Sciatic nerve (tissue), 2 donors: ENCODE measurements around the gene LPP. TPM values are rescaled to one million over a fixed set of nuclear protein-coding genes. Genes with fewer than 3 reads are reported as not detected.

Experiments
- ATAC-seq: fragments of 200-7000 bp; cut with Tn5 transposase; one replicate; pipeline ENCODE4 v1.9.1; 2020; ENCODE audit warnings: mild to moderate bottlenecking, moderate library complexity
- DNase-seq: peaks from one replicate; pipeline ENCODE4 v3.0.0-alpha.2; 2020; ENCODE audit warnings: low spot score
- intact Hi-C: fragments of 100-400 bp; cut with DNase I; formaldehyde crosslinking; loops from one replicate; pipeline ENCODE4 v1.14.2; 2022
- total RNA-seq: library from RNA; stranded (reverse); fragmentation: NEBNext Ultra II Directional; extraction: Animal tissue kit (Norgen Biotek cat#: 25700); gene quantifications from one replicate; pipeline ENCODE4 v1.2.1, GENCODE V29; 2021
- donor health status: DM: no; HTN: no; CAD: no.
- donor health status: DM: no; HTN: no; CAD: no.

The LPP gene
- total RNA-seq, 1 donor from 2014 or later, result 231 TPM

- intact Hi-C loops, result no loop called here
Measured at GRCh38 chr3:188854772-188855149, 700.8 kb downstream of the LPP start.

GRCh38 chr3:188855675-188856074 lies 701.7 kb downstream of the LPP start:
- intact Hi-C loops, result no loop called here
- no peak for DNase-seq
- ATAC-seq, result no peak

More at GRCh38 chr3:188854772-188855149, 700.8 kb downstream of the LPP start:
- peak; percentile 41 for ATAC-seq
- DNase-seq, result no peak

DNA sequence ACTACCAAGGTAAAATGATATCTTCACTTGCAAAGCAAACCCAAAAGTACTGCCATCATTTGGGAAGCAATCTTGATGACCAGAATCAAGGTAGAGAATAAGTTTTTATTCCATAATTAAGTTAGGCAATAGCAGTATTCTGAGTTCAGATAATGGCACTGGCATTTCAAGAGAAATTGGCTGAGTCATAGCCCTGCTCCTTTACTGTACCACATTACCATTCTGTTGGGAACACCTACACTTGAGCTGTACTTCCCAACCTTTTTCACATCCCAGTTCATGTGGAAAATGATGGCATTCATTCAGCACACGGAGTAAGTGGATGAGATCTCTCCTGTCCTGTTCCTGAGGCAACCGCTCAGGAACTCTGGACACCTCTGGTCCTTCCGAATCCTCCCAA lies 706.2 kb downstream of the LPP start:
- no peak for ATAC-seq
- intact Hi-C loops, result no loop called here
- no peak for DNase-seq

DNA sequence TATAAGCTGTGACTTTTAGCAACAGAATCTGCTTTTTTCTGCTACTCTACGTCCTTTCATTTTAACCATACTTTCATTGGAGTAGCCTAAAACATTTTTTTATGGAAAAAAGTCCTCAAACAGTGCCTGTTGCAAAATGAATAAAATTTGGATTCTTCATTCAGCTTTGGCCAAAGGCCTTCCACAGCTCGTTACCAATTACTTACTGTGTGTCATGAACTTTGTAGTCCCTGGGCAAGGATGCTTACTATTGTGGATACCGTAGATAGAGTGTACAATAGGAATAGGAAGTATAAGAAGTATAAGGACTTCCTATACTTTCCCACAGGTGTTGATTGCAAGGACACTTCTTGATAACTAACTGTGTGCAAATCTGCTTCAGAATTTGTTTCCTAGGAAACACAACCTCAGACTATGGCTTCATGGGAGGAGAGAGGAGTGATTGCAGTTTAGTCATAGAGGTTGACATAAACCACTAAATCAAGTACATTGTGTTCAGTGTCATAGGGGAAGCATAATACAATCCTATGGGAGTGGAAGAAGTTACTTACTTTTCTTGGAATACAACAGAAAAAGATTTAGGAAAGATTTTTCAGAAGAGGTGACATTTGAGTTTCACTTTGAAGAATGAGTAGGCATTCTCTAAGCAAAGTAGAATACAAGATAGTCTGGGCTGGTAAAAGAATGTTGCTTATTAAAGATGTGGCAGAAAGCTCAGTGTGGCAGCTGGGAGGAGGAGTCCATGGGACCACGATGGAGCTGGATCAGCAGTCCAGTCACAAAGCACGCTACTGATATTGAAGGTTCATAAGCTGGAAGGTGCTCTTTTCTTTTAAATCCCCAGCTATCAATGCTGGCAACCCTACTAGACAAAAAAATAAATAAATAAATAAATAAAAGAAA lies 708.1 kb downstream of the LPP start:
- ATAC-seq (peak; percentile 57), DNase-seq (no peak)
- intact Hi-C loops, result no loop called here

DNA sequence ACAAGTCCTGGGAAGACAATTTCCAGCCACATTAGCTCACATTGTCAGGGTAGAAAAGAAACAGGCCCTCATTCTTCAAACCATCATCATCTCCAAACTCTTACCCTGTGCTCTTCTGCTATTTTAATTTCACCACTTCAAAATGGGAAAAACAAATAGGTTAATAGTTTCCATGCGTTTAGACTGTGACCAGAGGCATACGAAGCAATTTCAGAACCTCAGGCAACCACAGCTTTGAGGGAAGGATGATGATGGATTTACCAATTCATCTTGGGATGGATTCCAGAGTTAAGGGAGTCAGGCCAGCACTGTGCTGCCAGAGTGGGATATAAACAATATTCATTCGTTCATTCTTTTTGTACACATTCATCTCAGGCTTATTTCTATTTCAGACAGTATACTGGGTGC lies 710.0 kb downstream of the LPP start:
- intact Hi-C loops, result no loop called here
- ATAC-seq (peak; percentile 44), DNase-seq (no peak)

- ATAC-seq (no peak), DNase-seq (no peak)
- intact Hi-C loops, result no loop called here
Measured at GRCh38 chr3:188867691-188868265, 713.8 kb downstream of the LPP start.

- intact Hi-C loops, result no loop called here
- ATAC-seq, result no peak
- no peak for DNase-seq
Measured at GRCh38 chr3:188868803-188869202, 714.8 kb downstream of the LPP start.

DNA sequence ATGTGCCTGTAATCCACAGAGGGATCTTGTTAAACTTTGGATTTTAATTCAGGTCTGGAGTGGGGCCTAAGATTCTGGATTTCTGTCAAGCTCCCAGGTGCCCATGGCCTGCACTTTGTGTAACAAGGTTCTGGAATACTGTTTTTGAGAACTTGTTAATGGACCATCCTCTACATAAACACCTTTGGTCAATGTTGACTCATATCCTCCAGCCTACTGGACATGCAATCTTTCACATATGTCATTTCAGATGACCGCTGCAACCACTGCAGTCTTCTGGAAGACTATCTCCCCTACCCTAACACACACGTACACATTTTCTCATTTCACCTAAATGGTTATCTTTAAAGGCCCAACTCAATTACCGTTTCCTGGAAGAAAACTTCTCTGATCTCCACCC lies 715.7 kb downstream of the LPP start:
- ATAC-seq (no peak), DNase-seq (no peak)
- intact Hi-C loops, result no loop called here

DNA sequence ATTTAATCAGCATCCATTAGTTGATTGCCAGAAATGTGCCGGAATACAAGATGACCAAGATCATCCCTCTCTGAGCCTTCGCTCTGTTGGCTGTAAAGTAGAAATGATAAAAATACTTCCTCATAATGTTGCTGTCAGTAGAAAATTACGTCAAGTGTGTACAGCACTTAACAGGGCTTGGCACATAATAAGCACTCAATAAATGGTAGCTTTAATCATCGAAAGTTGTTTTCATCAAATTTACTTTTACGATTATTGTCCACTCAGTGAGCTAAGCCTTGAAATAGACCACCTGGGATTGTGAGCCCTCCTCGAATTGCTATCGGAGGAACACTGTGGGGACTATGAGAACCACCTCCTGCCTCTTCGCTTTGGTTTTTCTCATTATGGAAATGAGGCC lies 716.5 kb downstream of the LPP start:
- no peak for DNase-seq
- intact Hi-C loops, result no loop called here
- no peak for ATAC-seq

GRCh38 chr3:188874576-188874975 lies 720.6 kb downstream of the LPP start:
- intact Hi-C loops, result no loop called here
- ATAC-seq (no peak), DNase-seq (no peak)

GRCh38 chr3:188875413-188875812 lies 721.5 kb downstream of the LPP start:
- DNase-seq (no peak), ATAC-seq (no peak)
- intact Hi-C loops, result no loop called here

- ATAC-seq (no peak), DNase-seq (no peak)
- intact Hi-C loops, result no loop called here
Measured at GRCh38 chr3:188876370-188876769, 722.4 kb downstream of the LPP start.

DNA sequence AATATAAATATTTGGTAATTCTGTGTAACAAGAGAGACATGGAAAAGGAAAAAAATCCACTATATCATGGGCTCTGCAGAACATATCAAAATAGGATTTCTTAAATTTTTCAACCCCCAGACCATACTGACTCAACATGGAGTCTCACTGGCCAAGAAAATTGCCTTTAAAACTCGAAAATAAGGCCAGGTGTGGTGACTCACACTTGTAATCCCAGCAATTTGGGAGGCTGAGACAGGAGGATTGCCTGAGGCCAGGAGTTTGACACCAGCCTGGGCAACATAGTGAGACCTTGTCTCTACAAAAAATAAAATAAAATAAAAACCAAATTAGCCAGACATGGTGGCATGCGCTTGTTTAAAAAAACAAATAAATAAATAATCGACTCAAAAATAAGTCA lies 723.4 kb downstream of the LPP start:
- ATAC-seq, result no peak
- DNase-seq, result no peak
- intact Hi-C loops, result no loop called here

DNA sequence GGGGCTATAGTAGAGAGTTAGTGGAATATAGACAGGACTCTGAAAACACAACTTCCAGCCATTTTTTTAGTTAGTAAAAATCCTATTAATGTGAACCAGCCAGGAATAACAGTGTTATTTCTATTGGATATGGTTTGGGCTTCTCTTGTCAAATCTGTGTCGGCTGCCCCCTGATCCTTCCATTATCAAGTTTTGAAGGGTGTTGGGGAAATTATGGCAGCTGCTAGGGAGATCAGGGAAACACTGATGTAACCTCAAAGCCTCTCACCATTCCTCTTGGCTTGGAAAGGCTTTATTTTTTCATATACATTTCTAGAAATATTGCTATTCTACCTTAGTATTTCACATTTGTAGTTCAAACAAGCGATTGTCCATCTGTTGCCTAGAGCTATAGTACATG lies 724.1 kb downstream of the LPP start:
- DNase-seq (no peak), ATAC-seq (no peak)
- intact Hi-C loops, result no loop called here

- DNase-seq (no peak), ATAC-seq (no peak)
- intact Hi-C loops, result no loop called here
Measured at GRCh38 chr3:188881954-188882641, 728.1 kb downstream of the LPP start.

DNA sequence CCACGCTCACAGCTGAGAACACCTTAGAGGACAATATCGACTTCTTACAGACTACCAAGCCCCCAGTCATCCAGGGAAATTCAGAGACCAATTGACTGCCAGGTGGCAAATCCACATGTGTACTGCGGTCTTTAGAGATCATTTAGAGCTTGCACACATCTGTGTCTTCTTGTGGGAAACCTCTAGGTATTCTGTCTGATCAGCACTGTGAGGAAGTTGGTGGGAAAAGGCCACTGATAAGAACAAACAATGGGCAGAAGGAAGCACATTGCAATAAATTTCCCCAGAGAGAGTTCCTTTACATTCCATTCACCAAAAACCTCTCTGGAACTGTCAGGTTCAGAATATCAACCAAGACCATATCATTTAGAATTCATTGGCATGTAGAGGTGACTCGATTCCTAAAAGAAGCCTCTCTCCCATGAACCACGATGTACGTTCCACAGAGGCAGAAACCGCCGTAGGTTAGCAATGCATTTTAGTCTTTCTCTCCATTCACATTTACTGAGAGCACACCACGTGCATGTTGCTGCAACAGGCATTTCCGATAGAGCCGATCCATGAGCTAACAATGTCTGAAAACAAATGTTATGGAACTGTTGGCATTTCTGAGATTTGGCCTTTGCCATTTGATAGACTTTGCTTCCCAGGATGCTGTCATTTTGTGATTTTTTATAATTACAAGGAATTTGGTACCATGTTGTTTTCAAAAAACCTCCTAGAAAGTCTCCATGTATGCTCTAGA lies 730.5 kb downstream of the LPP start:
- intact Hi-C loops, result no loop called here
- no peak for ATAC-seq
- DNase-seq, result no peak

GRCh38 chr3:188888321-188889053 lies 734.5 kb downstream of the LPP start:
- intact Hi-C loops, result no loop called here
- ATAC-seq (no peak), DNase-seq (no peak)

GRCh38 chr3:188889054-188889491 lies 735.1 kb downstream of the LPP start:
- DNase-seq (no peak), ATAC-seq (peak; percentile 38)
- intact Hi-C loops, result no loop called here
